D341Med (cell line): ENCODE results near the gene TSR1.
"Not testable (repeated sequence)": the region's sequence is repeated elsewhere in the genome, so short reads cannot be mapped to it uniquely, and the experiment has no call there.

ENCODE experiments used
- DNase-seq: peaks from one replicate; pipeline ENCODE4 v3.0.0; 2012; ENCODE audit warnings: low spot score

Gene TSR1

GRCh38 chr17:2336852-2337543, 741 bp upstream of the TSR1 start, which contains the start of gene SGSM2:
SGSM2 (plus strand) TSS chr17:2337501; CDS start chr17:2337689, 188 bp downstream.
- DNase-seq = peak; percentile 90

- no peak for DNase-seq
Measured at GRCh38 chr17:2335726-2336214, 487 bp downstream of the TSR1 start.

- no peak for DNase-seq
Measured at GRCh38 chr17:2331303-2331702, 5.0 kb downstream of the TSR1 start.

GRCh38 chr17:2323629-2324314, 12.5 kb downstream of the TSR1 start:
- DNase-seq = no peak

- DNase-seq = no peak
Measured at GRCh38 chr17:2321399-2321798, 14.9 kb downstream of the TSR1 start.

- no peak for DNase-seq
Measured at GRCh38 chr17:2319051-2319450, 17.2 kb downstream of the TSR1 start.

GRCh38 chr17:2317796-2318195, 18.5 kb downstream of the TSR1 start:
- DNase-seq = no peak

- DNase-seq = not testable (repeated sequence)
Measured at GRCh38 chr17:2316916-2317205, 19.4 kb downstream of the TSR1 start.

GRCh38 chr17:2312736-2313135, 23.5 kb downstream of the TSR1 start:
- DNase-seq = no peak

GRCh38 chr17:2309338-2310154, 26.7 kb downstream of the TSR1 start:
- DNase-seq = no peak

GRCh38 chr17:2304931-2305330, 31.3 kb downstream of the TSR1 start:
- DNase-seq = no peak

- DNase-seq = peak; percentile 94
Measured at GRCh38 chr17:2303204-2304188, 32.8 kb downstream of the TSR1 start, which contains the start of the genes SMG6 and SRR. SMG6 (minus strand) TSS chr17:2303785; CDS start chr17:2303720, 65 bp downstream. SRR (plus strand) TSS chr17:2303950; CDS start chr17:2315561, 11,611 bp downstream.

GRCh38 chr17:2302778-2303203, 33.5 kb downstream of the TSR1 start:
- DNase-seq = no peak

GRCh38 chr17:2299756-2300155, 36.5 kb downstream of the TSR1 start:
- DNase-seq = no peak

GRCh38 chr17:2299136-2299535, 37.1 kb downstream of the TSR1 start:
- DNase-seq = no peak

GRCh38 chr17:2297023-2297422, 39.2 kb downstream of the TSR1 start:
- DNase-seq = no peak

GRCh38 chr17:2295575-2295974, 40.7 kb downstream of the TSR1 start:
- DNase-seq = no peak

GRCh38 chr17:2292100-2292499, 44.2 kb downstream of the TSR1 start:
- DNase-seq = no peak

- DNase-seq = no peak
Measured at GRCh38 chr17:2289878-2290478, 46.3 kb downstream of the TSR1 start.

GRCh38 chr17:2283302-2283701, 53.0 kb downstream of the TSR1 start:
- no peak for DNase-seq

GRCh38 chr17:2282297-2282873, 53.9 kb downstream of the TSR1 start:
- DNase-seq = peak; percentile 38
